K562 (cell line): ENCODE results near the gene BCL10. TPM values are rescaled to one million over a fixed set of nuclear protein-coding genes. Genes with fewer than 3 reads are reported as not detected.
A peak's percentile ranks its signal among the peaks of the same experiment; 100 is the strongest.

Source experiments
- DMBX1 ChIP-seq: fragments of 250-450 bp; sonication (Bioruptor Pico); IDR thresholded peaks from 2 replicates; pipeline ENCODE4 v1.8.0; 2022; ENCODE audit warnings: inconsistent platforms, mild to moderate bottlenecking, moderate library complexity, borderline replicate concordance
- FOXA3 ChIP-seq, 2 experiments: fragments of 450-650 bp in 1 of 2; sonication (generic) in 1 of 2; formaldehyde crosslinking; IDR thresholded peaks in 1 of 2; conservative IDR thresholded peaks in 1 of 2; 2 replicates each; pipeline versions ENCODE4 v1.4.0 to v1.8.0; 2020 to 2022; ENCODE audit warnings: mild to moderate bottlenecking in 2 of 2, missing genetic modification reagents in 1 of 2
- HDAC6 ChIP-seq: IDR thresholded peaks from 2 replicates; pipeline ENCODE4 v1.6.1; 2012; ENCODE audit warnings: low read depth, mild to moderate bottlenecking, control low read depth, inconsistent platforms, low read length, moderate library complexity
- MEF2D ChIP-seq: conservative IDR thresholded peaks from 2 replicates; pipeline ENCODE4 v1.6.1; 2016; ENCODE audit warnings: low read depth, missing genetic modification characterization, missing compliant biosample characterization
- MGA ChIP-seq: fragments of 450-650 bp; IDR thresholded peaks from 2 replicates; pipeline ENCODE4 v1.6.1; 2016; ENCODE audit warnings: mild to moderate bottlenecking, moderate library complexity
- NFIX ChIP-seq: fragments of 250-450 bp; sonication (Bioruptor Pico); IDR thresholded peaks from 2 replicates; pipeline ENCODE4 v1.4.0; 2020; ENCODE audit warnings: low read depth, mild to moderate bottlenecking, moderate library complexity
- PHB2 ChIP-seq: fragments of 450-650 bp; IDR thresholded peaks from 2 replicates; pipeline ENCODE4 v1.6.1; 2017; ENCODE audit warnings: low read depth
- VEZF1 ChIP-seq: fragments of 200-800 bp; sonication (Bioruptor generic); IDR thresholded peaks from 2 replicates; pipeline ENCODE4 v1.6.1; 2017; ENCODE audit warnings: missing genetic modification characterization, missing compliant biosample characterization
- polyA plus RNA-seq, 8 experiments: library from polyadenylated mRNA; depleted of rRNA in 4 of 8; stranded (reverse) in 5 of 8; unstranded in 3 of 8; fragments of >200 nt; fragmentation: Nextera tagmentation in 2 of 8; fragmentation: Illumina TruSeq in 1 of 8; extraction: Ambion mirVana in 2 of 8; extraction: Trizol in 1 of 8; gene quantifications; 2 replicates each; pipeline versions ENCODE4 v1.2.1 to v1.2.3, GENCODE V29; 2011 to 2014; ENCODE audit warnings: inconsistent platforms in 1 of 8, missing spikeins in 1 of 8
- total RNA-seq, 7 experiments: library from RNA; depleted of rRNA in 6 of 7; stranded (reverse); fragments of >200 nt in 6 of 7; fragmentation: Illumina TruSeq in 2 of 7; extraction: Trizol in 2 of 7; gene quantifications; 2 replicates each; pipeline versions ENCODE4 v1.2.1 to v1.2.3, GENCODE V29; 2011 to 2021; ENCODE audit warnings: low replicate concordance in 1 of 7

Gene BCL10
- total and polyA plus RNA-seq, 9 of the 15 experiments (the other 6 are each of a cell fraction or from before 2014, with no cell fraction given), result 8.0 to 19.4 (median 12.3) TPM

DNA sequence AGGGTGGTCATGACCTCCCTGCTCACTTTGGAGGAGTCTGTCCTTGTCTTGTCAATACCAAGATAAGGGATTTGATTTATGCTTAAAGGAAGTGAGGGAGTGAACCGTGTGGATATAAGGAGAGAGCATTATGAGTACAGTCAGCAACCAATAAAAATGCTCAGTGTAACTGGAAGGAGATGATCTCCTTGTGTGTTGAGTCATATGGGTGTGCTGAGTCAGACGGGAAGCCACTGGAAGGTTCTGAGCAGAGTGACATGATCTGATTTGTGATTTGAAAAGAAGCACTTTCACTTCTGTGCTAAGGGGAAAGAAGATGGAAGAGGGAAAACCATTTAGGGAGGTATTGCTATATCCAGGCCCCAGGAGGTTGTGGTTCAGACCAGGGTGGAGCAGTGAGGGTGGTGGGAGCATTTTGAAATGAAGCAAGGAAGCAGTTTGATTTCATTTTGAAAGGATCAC lies 2.5 kb upstream of the BCL10 start (continued):
- no peak for TF ChIP-seq MGA
- TF ChIP-seq NFIX (CRISPR knock-in tag), result no peak
- 0 out of 2 replicates have a peak, but pooled peaks have one; percentile 47 for TF ChIP-seq MEF2D (tag)
- TF ChIP-seq FOXA3 (CRISPR knock-in tag; conservative IDR thresholded peaks at IDR 0.05 in 1 of 2, IDR thresholded peaks at IDR 0.05 in 1 of 2), result peak in 1 of 2 experiments; percentile 47; a peak in 1 of 4 replicates
- TF ChIP-seq VEZF1 (CRISPR knock-in tag), result no peak
- TF ChIP-seq DMBX1, result 0 out of 2 replicates have a peak, but pooled peaks have one; percentile 39
- TF ChIP-seq HDAC6, result no peak
- no peak for TF ChIP-seq PHB2
